Measurements from ENCODE around the gene KRTAP10-3. TPM values are rescaled to one million over a fixed set of nuclear protein-coding genes. Genes with fewer than 3 reads are reported as not detected.
A peak's percentile ranks its signal among the peaks of the same experiment; 100 is the strongest.

Gene KRTAP10-3
- total and polyA plus RNA-seq, 2 of the 13 experiments (the other 11 are each of a cell fraction or from before 2014, with no cell fraction given): not detected

GRCh38 chr21:44574457-44575306, 16.1 kb upstream of the KRTAP10-3 start (continued):
- TF ChIP-seq MTA1 (CRISPR knock-in tag; IDR thresholded peaks at IDR 0.05; ENCODE audit: borderline replicate concordance) (peak; percentile 88; the same call in 1 of the 2 replicates), REL (CRISPR knock-in tag; conservative IDR thresholded peaks at IDR 0.05) (peak; percentile 54; the same call in 1 of the 2 replicates), AHR (CRISPR knock-in tag; IDR thresholded peaks at IDR 0.05) (no peak), ZSCAN22 (CRISPR knock-in tag; IDR thresholded peaks at IDR 0.05) (no peak), ZFP62 (CRISPR knock-in tag; IDR thresholded peaks at IDR 0.05) (no peak), ZNF264 (CRISPR knock-in tag; IDR thresholded peaks at IDR 0.05) (peak; percentile 63; the same call in 1 of the 2 replicates), TBX2 (CRISPR knock-in tag; IDR thresholded peaks at IDR 0.05; ENCODE audit: borderline replicate concordance) (peak; percentile 78), SKI (IDR thresholded peaks at IDR 0.05; ENCODE audit: partially characterized antibody) (peak; percentile 66), UBTF (CRISPR knock-in tag; IDR thresholded peaks at IDR 0.05) (0 out of 2 replicates have a peak, but pooled peaks have one; percentile 25), HOXD1 (CRISPR knock-in tag; IDR thresholded peaks at IDR 0.05) (no peak), ZNF619 (CRISPR knock-in tag; IDR thresholded peaks at IDR 0.05) (no peak), HNRNPLL (IDR thresholded peaks at IDR 0.05; ENCODE audit: low read depth, low read length, poor library complexity, severe bottlenecking) (peak; percentile 43), ELF3 (CRISPR knock-in tag; IDR thresholded peaks at IDR 0.05) (peak; percentile 96), MXI1 (IDR thresholded peaks at IDR 0.05; ENCODE audit: borderline replicate concordance, low read depth, low read length) (0 out of 3 replicates have a peak, but pooled peaks have one; percentile 58), MIXL1 (CRISPR knock-in tag; IDR thresholded peaks at IDR 0.05) (peak; percentile 24; the same call in 1 of the 2 replicates), CBX2 (IDR thresholded peaks at IDR 0.05; ENCODE audit: low read depth, low read length) (no peak), CBX2 (CRISPR knock-in tag; IDR thresholded peaks at IDR 0.05; ENCODE audit: low read depth) (no peak)
- TF ChIP-seq, protein P1, sequence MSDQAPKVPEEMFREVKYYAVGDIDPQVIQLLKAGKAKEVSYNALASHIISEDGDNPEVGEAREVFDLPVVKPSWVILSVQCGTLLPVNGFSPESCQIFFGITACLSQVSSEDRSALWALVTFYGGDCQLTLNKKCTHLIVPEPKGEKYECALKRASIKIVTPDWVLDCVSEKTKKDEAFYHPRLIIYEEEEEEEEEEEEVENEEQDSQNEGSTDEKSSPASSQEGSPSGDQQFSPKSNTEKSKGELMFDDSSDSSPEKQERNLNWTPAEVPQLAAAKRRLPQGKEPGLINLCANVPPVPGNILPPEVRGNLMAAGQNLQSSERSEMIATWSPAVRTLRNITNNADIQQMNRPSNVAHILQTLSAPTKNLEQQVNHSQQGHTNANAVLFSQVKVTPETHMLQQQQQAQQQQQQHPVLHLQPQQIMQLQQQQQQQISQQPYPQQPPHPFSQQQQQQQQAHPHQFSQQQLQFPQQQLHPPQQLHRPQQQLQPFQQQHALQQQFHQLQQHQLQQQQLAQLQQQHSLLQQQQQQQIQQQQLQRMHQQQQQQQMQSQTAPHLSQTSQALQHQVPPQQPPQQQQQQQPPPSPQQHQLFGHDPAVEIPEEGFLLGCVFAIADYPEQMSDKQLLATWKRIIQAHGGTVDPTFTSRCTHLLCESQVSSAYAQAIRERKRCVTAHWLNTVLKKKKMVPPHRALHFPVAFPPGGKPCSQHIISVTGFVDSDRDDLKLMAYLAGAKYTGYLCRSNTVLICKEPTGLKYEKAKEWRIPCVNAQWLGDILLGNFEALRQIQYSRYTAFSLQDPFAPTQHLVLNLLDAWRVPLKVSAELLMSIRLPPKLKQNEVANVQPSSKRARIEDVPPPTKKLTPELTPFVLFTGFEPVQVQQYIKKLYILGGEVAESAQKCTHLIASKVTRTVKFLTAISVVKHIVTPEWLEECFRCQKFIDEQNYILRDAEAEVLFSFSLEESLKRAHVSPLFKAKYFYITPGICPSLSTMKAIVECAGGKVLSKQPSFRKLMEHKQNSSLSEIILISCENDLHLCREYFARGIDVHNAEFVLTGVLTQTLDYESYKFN (CRISPR knock-in tag; conservative IDR thresholded peaks at IDR 0.05): peak; percentile 84
- TF ChIP-seq, protein P2, sequence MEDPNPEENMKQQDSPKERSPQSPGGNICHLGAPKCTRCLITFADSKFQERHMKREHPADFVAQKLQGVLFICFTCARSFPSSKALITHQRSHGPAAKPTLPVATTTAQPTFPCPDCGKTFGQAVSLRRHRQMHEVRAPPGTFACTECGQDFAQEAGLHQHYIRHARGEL (CRISPR knock-in tag; IDR thresholded peaks at IDR 0.05): no peak
- TF ChIP-seq, protein P3, sequence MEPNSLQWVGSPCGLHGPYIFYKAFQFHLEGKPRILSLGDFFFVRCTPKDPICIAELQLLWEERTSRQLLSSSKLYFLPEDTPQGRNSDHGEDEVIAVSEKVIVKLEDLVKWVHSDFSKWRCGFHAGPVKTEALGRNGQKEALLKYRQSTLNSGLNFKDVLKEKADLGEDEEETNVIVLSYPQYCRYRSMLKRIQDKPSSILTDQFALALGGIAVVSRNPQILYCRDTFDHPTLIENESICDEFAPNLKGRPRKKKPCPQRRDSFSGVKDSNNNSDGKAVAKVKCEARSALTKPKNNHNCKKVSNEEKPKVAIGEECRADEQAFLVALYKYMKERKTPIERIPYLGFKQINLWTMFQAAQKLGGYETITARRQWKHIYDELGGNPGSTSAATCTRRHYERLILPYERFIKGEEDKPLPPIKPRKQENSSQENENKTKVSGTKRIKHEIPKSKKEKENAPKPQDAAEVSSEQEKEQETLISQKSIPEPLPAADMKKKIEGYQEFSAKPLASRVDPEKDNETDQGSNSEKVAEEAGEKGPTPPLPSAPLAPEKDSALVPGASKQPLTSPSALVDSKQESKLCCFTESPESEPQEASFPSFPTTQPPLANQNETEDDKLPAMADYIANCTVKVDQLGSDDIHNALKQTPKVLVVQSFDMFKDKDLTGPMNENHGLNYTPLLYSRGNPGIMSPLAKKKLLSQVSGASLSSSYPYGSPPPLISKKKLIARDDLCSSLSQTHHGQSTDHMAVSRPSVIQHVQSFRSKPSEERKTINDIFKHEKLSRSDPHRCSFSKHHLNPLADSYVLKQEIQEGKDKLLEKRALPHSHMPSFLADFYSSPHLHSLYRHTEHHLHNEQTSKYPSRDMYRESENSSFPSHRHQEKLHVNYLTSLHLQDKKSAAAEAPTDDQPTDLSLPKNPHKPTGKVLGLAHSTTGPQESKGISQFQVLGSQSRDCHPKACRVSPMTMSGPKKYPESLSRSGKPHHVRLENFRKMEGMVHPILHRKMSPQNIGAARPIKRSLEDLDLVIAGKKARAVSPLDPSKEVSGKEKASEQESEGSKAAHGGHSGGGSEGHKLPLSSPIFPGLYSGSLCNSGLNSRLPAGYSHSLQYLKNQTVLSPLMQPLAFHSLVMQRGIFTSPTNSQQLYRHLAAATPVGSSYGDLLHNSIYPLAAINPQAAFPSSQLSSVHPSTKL (CRISPR knock-in tag; IDR thresholded peaks at IDR 0.05): peak; percentile 61
